ENCODE data around the gene SPINT1. TPM values are rescaled to one million over a fixed set of nuclear protein-coding genes. Genes with fewer than 3 reads are reported as not detected.

Gene SPINT1
- 100 to 1,000 TPM; 167 to 415 (median 324) TPM for total RNA-seq
- long read RNA-seq, donor 1, transcript SPINT1-201 (11 exons, 3,056 nt) = minor isoform, 93 of 448 reads
- long read RNA-seq, donor 1, transcript SPINT1-202 (11 exons, 2,456 nt) = major isoform, 97 of 448 reads
- long read RNA-seq, donor 1, partial matches to known transcripts = 209 of 448 reads
- long read RNA-seq, donor 1, other reads (novel, unspliced or antisense) = 46 of 448 reads
- long read RNA-seq, donor 2, transcript SPINT1-202 (11 exons, 2,456 nt) = minor isoform, 37 of 296 reads
- long read RNA-seq, donor 2, transcript SPINT1-201 (11 exons, 3,056 nt) = major isoform, 40 of 296 reads
- long read RNA-seq, donor 2, partial matches to known transcripts = 172 of 296 reads
- long read RNA-seq, donor 2, other reads (novel, unspliced or antisense) = 42 of 296 reads

GRCh38 chr15:40843885-40844695, at the start of gene SPINT1:
SPINT1 (plus strand) TSS chr15:40844048; CDS start chr15:40844555, 507 bp downstream.
- ATAC-seq = peak; percentile 70
- DNase-seq = peak; percentile 83 to 88 (median 88)
- Histone ChIP-seq H3K4me3 (peak within 1 kb of the TSS; percentile 65), H3K4me1 (ENCODE audit: low read depth) (peaks cover 11% of the 10 kb centered on the region), H3K36me3 (ENCODE audit: low read depth) (no peaks in the 10 kb centered on the region), H3K9me3 (no peaks in the 10 kb centered on the region)
- intact Hi-C loops (cut with DNase I, micrococcal nuclease) = no loop called here
- no peak for TF ChIP-seq CTCF (IDR thresholded peaks at IDR 0.05)

GRCh38 chr15:40796041-40796440, 47.8 kb upstream of the SPINT1 start:
- Histone ChIP-seq H3K4me3 (no peak overlapping the region), H3K9me3 (no peaks in the 10 kb centered on the region), H3K36me3 (ENCODE audit: low read depth) (no peaks in the 10 kb centered on the region), H3K4me1 (ENCODE audit: low read depth) (peaks cover 29% of the 10 kb centered on the region)
- ATAC-seq (no peak), DNase-seq (no peak)
- no peak for TF ChIP-seq CTCF (IDR thresholded peaks at IDR 0.05)
- intact Hi-C loops (cut with DNase I, micrococcal nuclease) = no loop called here

GRCh38 chr15:40796512-40796911, 47.3 kb upstream of the SPINT1 start:
- no peak overlapping the region for H3K4me3 ChIP-seq
- no peaks in the 10 kb centered on the region for H3K9me3 ChIP-seq
- TF ChIP-seq CTCF (IDR thresholded peaks at IDR 0.05) = no peak
- ATAC-seq (no peak), DNase-seq (no peak)
- H3K4me1 ChIP-seq (ENCODE audit: low read depth) = peaks cover 29% of the 10 kb centered on the region
- intact Hi-C loops (cut with DNase I, micrococcal nuclease) = no loop called here
- H3K36me3 ChIP-seq (ENCODE audit: low read depth) = no peaks in the 10 kb centered on the region

- intact Hi-C loops (cut with DNase I, micrococcal nuclease) = no loop called here
- no peaks in the 10 kb centered on the region for H3K36me3 ChIP-seq (ENCODE audit: low read depth)
- no peak for TF ChIP-seq CTCF (IDR thresholded peaks at IDR 0.05)
- no peaks in the 10 kb centered on the region for H3K9me3 ChIP-seq
- DNase-seq (no peak), ATAC-seq (no peak)
- H3K4me3 ChIP-seq = no peak overlapping the region
- peaks cover 19% of the 10 kb centered on the region for H3K4me1 ChIP-seq (ENCODE audit: low read depth)
These were observed 44.3 kb upstream of the SPINT1 start for GRCh38 chr15:40799523-40799922.

- H3K36me3 ChIP-seq (ENCODE audit: low read depth) = no peaks in the 10 kb centered on the region
- no peak for TF ChIP-seq CTCF (IDR thresholded peaks at IDR 0.05)
- no peaks in the 10 kb centered on the region for H3K9me3 ChIP-seq
- no peak overlapping the region for H3K4me3 ChIP-seq
- intact Hi-C loops (cut with DNase I, micrococcal nuclease) = no loop called here
- ATAC-seq (no peak), DNase-seq (peak in 1 of 3 donors; percentile 10)
- H3K4me1 ChIP-seq (ENCODE audit: low read depth) = peaks cover 14% of the 10 kb centered on the region
These were observed 40.8 kb upstream of the SPINT1 start for GRCh38 chr15:40803076-40803475.

Data from mucosa of descending colon (tissue), 3 donors.